Measurements from ENCODE around the gene TLCD3B. TPM values are rescaled to one million over a fixed set of nuclear protein-coding genes. Genes with fewer than 3 reads are reported as not detected.

The TLCD3B gene
- total RNA-seq, 4 donors from 2014 or later: not detected

- Histone ChIP-seq H3K27me3 (no peaks in the 10 kb centered on the region), H3K27ac (peak within 1 kb of the TSS; percentile 62 to 95 (median 92)), H3K9me3 (no peaks in the 10 kb centered on the region), H3K4me3 (peak within 1 kb of the TSS; percentile 84 to 100 (median 96)), H3K4me1 (peaks cover 0 to 42% (median 11%) of the 10 kb centered on the region in 4 donors), H3K36me3 (peaks cover 3 to 65% (median 4%) of the 10 kb centered on the region in 3 donors)
- DNase-seq (ENCODE audit: low spot score in 2 of 2): peak; percentile 81
- WGBS, 2 donors: 2 to 3% methylated on average over 46 to 67 of the region's 67 CpGs
- no peak for TF ChIP-seq CTCF (IDR thresholded peaks at IDR 0.05)
- TF ChIP-seq EP300 (IDR thresholded peaks at IDR 0.05): peak; percentile 71 to 93
- TF ChIP-seq POLR2A (IDR thresholded peaks at IDR 0.05): peak; percentile 40 to 72
Observed at GRCh38 chr16:30075503-30076275, 44.6 kb upstream of the TLCD3B start, which contains the start of gene PPP4C. Gene PPP4C (plus strand): TSS chr16:30075994. CDS start chr16:30076378, 384 bp downstream.

GRCh38 chr16:30070490-30070889, 39.4 kb upstream of the TLCD3B start:
- Histone ChIP-seq H3K4me3 (no peak overlapping the region), H3K9me3 (no peaks in the 10 kb centered on the region), H3K27ac (peak overlapping the region in 1 of 4 donors; percentile 57), H3K36me3 (peaks cover 3 to 71% (median 30%) of the 10 kb centered on the region in 3 donors), H3K4me1 (peaks cover 0 to 50% (median 34%) of the 10 kb centered on the region in 4 donors), H3K27me3 (no peaks in the 10 kb centered on the region)
- DNase-seq (ENCODE audit: low spot score in 2 of 2): no peak
- TF ChIP-seq POLR2A (IDR thresholded peaks at IDR 0.05): no peak
- no peak for TF ChIP-seq CTCF (IDR thresholded peaks at IDR 0.05)
- no peak for TF ChIP-seq EP300 (IDR thresholded peaks at IDR 0.05)

DNA sequence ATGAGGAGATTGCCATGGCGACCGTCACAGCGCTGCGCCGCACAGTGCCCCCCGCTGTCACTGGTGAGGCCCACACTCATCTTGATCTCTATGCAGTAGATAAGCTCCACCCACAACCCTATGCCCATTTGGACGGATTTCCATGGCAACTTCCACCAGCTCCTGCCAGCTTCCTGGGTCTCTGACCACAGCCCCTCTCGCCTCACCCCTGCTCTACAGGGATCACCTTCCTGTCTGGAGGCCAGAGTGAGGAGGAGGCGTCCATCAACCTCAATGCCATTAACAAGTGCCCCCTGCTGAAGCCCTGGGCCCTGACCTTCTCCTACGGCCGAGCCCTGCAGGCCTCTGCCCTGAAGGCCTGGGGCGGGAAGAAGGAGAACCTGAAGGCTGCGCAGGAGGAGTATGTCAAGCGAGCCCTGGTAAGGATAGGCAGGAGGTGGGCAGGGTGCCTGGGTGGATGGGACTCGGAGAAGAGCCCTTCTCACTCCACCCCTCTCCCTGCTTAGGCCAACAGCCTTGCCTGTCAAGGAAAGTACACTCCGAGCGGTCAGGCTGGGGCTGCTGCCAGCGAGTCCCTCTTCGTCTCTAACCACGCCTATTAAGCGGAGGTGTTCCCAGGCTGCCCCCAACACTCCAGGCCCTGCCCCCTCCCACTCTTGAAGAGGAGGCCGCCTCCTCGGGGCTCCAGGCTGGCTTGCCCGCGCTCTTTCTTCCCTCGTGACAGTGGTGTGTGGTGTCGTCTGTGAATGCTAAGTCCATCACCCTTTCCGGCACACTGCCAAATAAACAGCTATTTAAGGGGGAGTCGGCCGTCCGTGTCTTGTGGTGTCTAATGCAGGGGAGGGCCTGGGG, 38.8 kb upstream of the TLCD3B start:
- 67 to 69% methylated on average over 31 of the region's 31 CpGs for WGBS, 2 donors
- Histone ChIP-seq H3K36me3 (peaks cover 3 to 71% (median 30%) of the 10 kb centered on the region in 3 donors), H3K27ac (peak overlapping the region in 2 of 4 donors; percentile 57), H3K4me3 (no peak overlapping the region), H3K9me3 (no peaks in the 10 kb centered on the region), H3K4me1 (peaks cover 0 to 43% (median 33%) of the 10 kb centered on the region in 4 donors), H3K27me3 (no peaks in the 10 kb centered on the region)
- DNase-seq (ENCODE audit: low spot score in 2 of 2): no peak
- no peak for TF ChIP-seq EP300 (IDR thresholded peaks at IDR 0.05)
- no peak for TF ChIP-seq CTCF (IDR thresholded peaks at IDR 0.05)
- no peak for TF ChIP-seq POLR2A (IDR thresholded peaks at IDR 0.05)

GRCh38 chr16:30068750-30069610, 37.9 kb upstream of the TLCD3B start:
- no peaks in the 10 kb centered on the region for H3K27me3 ChIP-seq
- no peaks in the 10 kb centered on the region for H3K9me3 ChIP-seq
- H3K36me3 ChIP-seq: peaks cover 3 to 71% (median 30%) of the 10 kb centered on the region in 3 donors
- WGBS, 2 donors: 84 to 89% methylated on average over 16 to 17 of the region's 17 CpGs
- H3K27ac ChIP-seq: peak overlapping the region in 2 of 4 donors; percentile 57
- TF ChIP-seq EP300 (IDR thresholded peaks at IDR 0.05) (no peak), CTCF (IDR thresholded peaks at IDR 0.05) (peak in 1 of 5 experiments; percentile 23), POLR2A (IDR thresholded peaks at IDR 0.05) (no peak)
- no peak overlapping the region for H3K4me3 ChIP-seq
- H3K4me1 ChIP-seq: peaks cover 0 to 46% (median 33%) of the 10 kb centered on the region in 4 donors
- DNase-seq (ENCODE audit: low spot score in 2 of 2): no peak

Measured in tibial nerve (tissue), 4 donors.